Measurements from ENCODE around the gene DSG3. TPM values are rescaled to one million over a fixed set of nuclear protein-coding genes. Genes with fewer than 3 reads are reported as not detected.

DSG3 gene
- total RNA-seq, 1 experiment from 2014 or later: not detected

- ChIA-PET POLR2A (ENCODE audit: low non-redundant PET) (no interaction called here), CTCF (no interaction called here)
- no peaks in the 10 kb centered on the region for H3K9me3 ChIP-seq (ENCODE audit: low read depth, low read length, poor library complexity, severe bottlenecking)
- no TSS peak for BruUV-seq (replicated peaks)
- TF ChIP-seq EZH2 (IDR thresholded peaks at IDR 0.05; ENCODE audit: borderline replicate concordance, low read depth, low read length, poor library complexity, severe bottlenecking) (no peak), CTCF (conservative IDR thresholded peaks at IDR 0.05; ENCODE audit: low read depth, low read length) (no peak)
- H3K4me3 ChIP-seq (ENCODE audit: low read depth, low read length, poor library complexity, severe bottlenecking): no peak overlapping the region
- intact Hi-C loops (cut with micrococcal nuclease; ENCODE audit: unreplicated experiment): no loop called here
- no peak overlapping the region for H3K27ac ChIP-seq (ENCODE audit: low read depth, low read length, poor library complexity, severe bottlenecking)
- DNase-seq (ENCODE audit: low spot score): no peak
- H3K27me3 ChIP-seq (replicated peaks; ENCODE audit: insufficient read depth, low read depth, low read length, poor library complexity): peaks cover 57% of the 10 kb centered on the region
- H3K36me3 ChIP-seq (ENCODE audit: insufficient read depth, low read length, poor library complexity, severe bottlenecking): no peaks in the 10 kb centered on the region
- H3K4me1 ChIP-seq (ENCODE audit: insufficient read depth, low read length, poor library complexity, severe bottlenecking): no peaks in the 10 kb centered on the region
Observed at GRCh38 chr18:31444142-31444541, 3.4 kb upstream of the DSG3 start.

GRCh38 chr18:31445908-31446307 is 1.6 kb upstream of the DSG3 start:
- DNase-seq (ENCODE audit: low spot score): no peak
- BruUV-seq (replicated peaks): no TSS peak
- peaks cover 67% of the 10 kb centered on the region for H3K27me3 ChIP-seq (replicated peaks; ENCODE audit: insufficient read depth, low read depth, low read length, poor library complexity)
- no peaks in the 10 kb centered on the region for H3K9me3 ChIP-seq (ENCODE audit: low read depth, low read length, poor library complexity, severe bottlenecking)
- ChIA-PET POLR2A (ENCODE audit: low non-redundant PET) (no interaction called here), CTCF (no interaction called here)
- intact Hi-C loops (cut with micrococcal nuclease; ENCODE audit: unreplicated experiment): no loop called here
- no peaks in the 10 kb centered on the region for H3K36me3 ChIP-seq (ENCODE audit: insufficient read depth, low read length, poor library complexity, severe bottlenecking)
- H3K27ac ChIP-seq (ENCODE audit: low read depth, low read length, poor library complexity, severe bottlenecking): no peak overlapping the region
- no peak for TF ChIP-seq EZH2 (IDR thresholded peaks at IDR 0.05; ENCODE audit: borderline replicate concordance, low read depth, low read length, poor library complexity, severe bottlenecking)
- no peak for TF ChIP-seq CTCF (conservative IDR thresholded peaks at IDR 0.05; ENCODE audit: low read depth, low read length)
- no peak overlapping the region for H3K4me3 ChIP-seq (ENCODE audit: low read depth, low read length, poor library complexity, severe bottlenecking)
- H3K4me1 ChIP-seq (ENCODE audit: insufficient read depth, low read length, poor library complexity, severe bottlenecking): no peaks in the 10 kb centered on the region

GRCh38 chr18:31446854-31447253 is 687 bp upstream of the DSG3 start:
- H3K27me3 ChIP-seq (replicated peaks; ENCODE audit: insufficient read depth, low read depth, low read length, poor library complexity): peaks cover 64% of the 10 kb centered on the region
- no peak overlapping the region for H3K4me3 ChIP-seq (ENCODE audit: low read depth, low read length, poor library complexity, severe bottlenecking)
- no peaks in the 10 kb centered on the region for H3K9me3 ChIP-seq (ENCODE audit: low read depth, low read length, poor library complexity, severe bottlenecking)
- H3K4me1 ChIP-seq (ENCODE audit: insufficient read depth, low read length, poor library complexity, severe bottlenecking): no peaks in the 10 kb centered on the region
- no peak for DNase-seq (ENCODE audit: low spot score)
- intact Hi-C loops (cut with micrococcal nuclease; ENCODE audit: unreplicated experiment): no loop called here
- BruUV-seq (replicated peaks): no TSS peak
- POLR2A ChIA-PET (ENCODE audit: low non-redundant PET): no interaction called here
- CTCF ChIA-PET: no interaction called here
- no peaks in the 10 kb centered on the region for H3K36me3 ChIP-seq (ENCODE audit: insufficient read depth, low read length, poor library complexity, severe bottlenecking)
- H3K27ac ChIP-seq (ENCODE audit: low read depth, low read length, poor library complexity, severe bottlenecking): no peak overlapping the region
- TF ChIP-seq CTCF (conservative IDR thresholded peaks at IDR 0.05; ENCODE audit: low read depth, low read length) (no peak), EZH2 (IDR thresholded peaks at IDR 0.05; ENCODE audit: borderline replicate concordance, low read depth, low read length, poor library complexity, severe bottlenecking) (no peak)
